Glutamatergic neuron (in vitro differentiated cells): ENCODE data around the gene TICAM2. TPM values are rescaled to one million over a fixed set of nuclear protein-coding genes. Genes with fewer than 3 reads are reported as not detected.

ENCODE experiments used
- DNase-seq: peaks from one replicate; pipeline ENCODE4 v3.0.0; 2022
- H3K27ac Mint-ChIP-seq: one replicate; pipeline ENCODE4 v1.8.0; 2020; ENCODE audit warnings: mild to moderate bottlenecking, mixed read lengths, inconsistent platforms; ENCODE audit not compliant: unreplicated experiment
- H3K27me3 Mint-ChIP-seq: one replicate; pipeline ENCODE4 v1.8.0; 2020; ENCODE audit warnings: mild to moderate bottlenecking, moderate library complexity, mixed read lengths, inconsistent platforms; ENCODE audit not compliant: unreplicated experiment
- H3K36me3 Mint-ChIP-seq: one replicate; pipeline ENCODE4 v1.8.0; 2020; ENCODE audit warnings: mild to moderate bottlenecking, mixed read lengths, inconsistent platforms; ENCODE audit not compliant: unreplicated experiment
- H3K4me1 Mint-ChIP-seq: one replicate; pipeline ENCODE4 v1.8.0; 2020; ENCODE audit warnings: mild to moderate bottlenecking, low read depth, mixed read lengths, inconsistent platforms; ENCODE audit not compliant: unreplicated experiment
- H3K4me3 Mint-ChIP-seq: one replicate; pipeline ENCODE4 v1.8.0; 2020; ENCODE audit warnings: mild to moderate bottlenecking, mixed read lengths, inconsistent platforms; ENCODE audit not compliant: unreplicated experiment
- H3K9me3 Mint-ChIP-seq: one replicate; pipeline ENCODE4 v1.8.0; 2020; ENCODE audit warnings: mild to moderate bottlenecking, moderate library complexity, mixed read lengths, inconsistent platforms; ENCODE audit not compliant: unreplicated experiment
- CTCF ChIP-seq: fragments of 200-600 bp; sonication (generic); IDR thresholded peaks from one replicate; pipeline ENCODE4 v1.5.0; 2021; ENCODE audit not compliant: partially characterized antibody, unreplicated experiment
- total RNA-seq: library from RNA; stranded (reverse); fragmentation: NEBNext Ultra II Directional; extraction: Animal tissue kit (Norgen Biotek cat#: 25700); gene quantifications from one replicate; pipeline ENCODE4 v1.2.1, GENCODE V29; 2021; ENCODE audit not compliant: unreplicated experiment

The TICAM2 gene
- total RNA-seq, 1 donor from 2014 or later = 0.42 TPM

DNA sequence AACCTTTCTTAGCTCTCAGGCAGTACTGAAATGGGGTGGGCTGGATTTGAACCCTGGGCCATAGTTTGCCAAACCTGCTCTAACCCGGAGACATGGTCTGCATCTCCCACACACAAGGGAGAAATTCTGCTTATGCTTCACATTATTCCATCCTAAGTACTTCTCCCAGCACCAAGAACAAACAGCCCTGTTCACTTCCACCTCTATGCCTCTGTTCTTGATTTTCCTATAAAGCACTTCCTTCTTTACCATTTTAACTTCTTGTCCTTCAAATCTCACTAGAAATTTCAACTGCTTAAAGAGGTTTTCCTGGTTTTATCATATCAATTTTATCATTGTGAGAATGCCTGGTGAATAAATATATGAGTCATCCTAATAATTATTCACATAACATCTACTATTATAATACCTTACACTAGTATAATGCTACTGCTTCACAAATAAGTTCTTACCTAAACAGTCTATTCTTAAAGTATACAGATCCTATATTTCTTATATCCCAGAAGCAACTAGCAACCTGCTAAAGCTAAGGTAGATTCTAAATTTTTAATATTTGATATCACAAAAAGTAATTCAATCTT, 70.4 kb downstream of the TICAM2 start:
- H3K27me3 Mint-ChIP-seq = peaks cover 2% of the 10 kb centered on the region

GRCh38 chr5:115531380-115531779, 70.9 kb downstream of the TICAM2 start:
- Mint-ChIP-seq H3K27me3 (peaks cover 2% of the 10 kb centered on the region), H3K4me1 (peaks cover 16% of the 10 kb centered on the region), H3K9me3 (peaks cover 4% of the 10 kb centered on the region), H3K4me3 (no peak overlapping the region), H3K36me3 (peaks cover 4% of the 10 kb centered on the region), H3K27ac (no peak overlapping the region)
- TF ChIP-seq CTCF = no peak
- DNase-seq = no peak

More for the DNA sequence above, 70.4 kb downstream of the TICAM2 start:
- TF ChIP-seq CTCF = no peak
- peaks cover 4% of the 10 kb centered on the region for H3K36me3 Mint-ChIP-seq
- peaks cover 4% of the 10 kb centered on the region for H3K9me3 Mint-ChIP-seq
- H3K4me1 Mint-ChIP-seq = peaks cover 19% of the 10 kb centered on the region
- no peak for DNase-seq
- no peak overlapping the region for H3K4me3 Mint-ChIP-seq
- no peak overlapping the region for H3K27ac Mint-ChIP-seq

- peaks cover 2% of the 10 kb centered on the region for H3K9me3 Mint-ChIP-seq
- H3K27me3 Mint-ChIP-seq = peaks cover 2% of the 10 kb centered on the region
- TF ChIP-seq CTCF = no peak
- no peak for DNase-seq
- peaks cover 3% of the 10 kb centered on the region for H3K36me3 Mint-ChIP-seq
- no peak overlapping the region for H3K27ac Mint-ChIP-seq
- no peak overlapping the region for H3K4me3 Mint-ChIP-seq
- peaks cover 16% of the 10 kb centered on the region for H3K4me1 Mint-ChIP-seq
Measured at GRCh38 chr5:115530426-115530825, 71.9 kb downstream of the TICAM2 start.

Other genes with a start within 250 kb of the TICAM2 start
- 20.2 TPM for gene FEM1C, start 57.7 kb downstream of the TICAM2 start, total RNA-seq
- gene TMED7, start 23.6 kb upstream of the TICAM2 start, total RNA-seq = 66.8 TPM
- 136 TPM for gene CDO1, start 214.2 kb upstream of the TICAM2 start, total RNA-seq
- 67.3 TPM for gene ATG12, start 239.1 kb upstream of the TICAM2 start, total RNA-seq
- 131 TPM for gene AP3S1, start 239.5 kb upstream of the TICAM2 start, total RNA-seq